Fibroblast of lung (primary cell): ENCODE data around the gene C18orf63. TPM values are rescaled to one million over a fixed set of nuclear protein-coding genes. Genes with fewer than 3 reads are reported as not detected.

ENCODE experiments used
- DNase-seq, 2 donors: peaks; one replicate each; pipeline versions ENCODE4 v3.0.0 to v3.0.0-alpha.2; 2010; ENCODE audit warnings: low read depth in 2 of 2
- H2AFZ ChIP-seq: 2 replicates; pipeline ENCODE4 v1.5.1; 2012; ENCODE audit warnings: low read length, control low read depth, inconsistent platforms
- H3K27ac ChIP-seq: 2 replicates; pipeline ENCODE4 v1.5.1; 2011; ENCODE audit warnings: low read length, control low read depth; ENCODE audit not compliant: insufficient read depth
- H3K27me3 ChIP-seq: 2 replicates; pipeline ENCODE4 v1.5.1; 2011; ENCODE audit warnings: mild to moderate bottlenecking, low read length; ENCODE audit not compliant: control insufficient read depth, insufficient read depth
- H3K36me3 ChIP-seq: 2 replicates; pipeline ENCODE4 v1.5.1; 2011; ENCODE audit warnings: low read length; ENCODE audit not compliant: control insufficient read depth, insufficient read depth
- H3K4me1 ChIP-seq: 2 replicates; pipeline ENCODE4 v1.5.1; 2011; ENCODE audit warnings: low read length; ENCODE audit not compliant: control insufficient read depth, insufficient read depth; ENCODE audit errors: extremely low read depth
- H3K4me2 ChIP-seq: 2 replicates; pipeline ENCODE4 v1.5.1; 2011; ENCODE audit warnings: low read length, control low read depth; ENCODE audit not compliant: insufficient read depth; ENCODE audit errors: extremely low read depth
- H3K4me3 ChIP-seq, 4 experiments: fragments of 200-600 bp in 1 of 4; sonication (generic) in 1 of 4; replicated peaks in 1 of 4; 2 replicates each; pipeline ENCODE4 v1.5.1; 2011 to 2016; ENCODE audit warnings: low read length in 4 of 4, low read depth in 3 of 4, mild to moderate bottlenecking in 3 of 4, control low read depth in 2 of 4, inconsistent platforms in 1 of 4, mixed read lengths in 1 of 4; ENCODE audit not compliant: insufficient read depth in 1 of 4; ENCODE audit errors: control extremely low read depth in 1 of 4
- H3K79me2 ChIP-seq: 2 replicates; pipeline ENCODE4 v1.5.1; 2012; ENCODE audit warnings: mild to moderate bottlenecking, low read length, inconsistent platforms; ENCODE audit not compliant: control insufficient read depth, insufficient read depth
- H3K9ac ChIP-seq: 2 replicates; pipeline ENCODE4 v1.5.1; 2011; ENCODE audit warnings: mild to moderate bottlenecking, low read length, control low read depth; ENCODE audit not compliant: insufficient read depth
- H3K9me3 ChIP-seq: 2 replicates; pipeline ENCODE4 v1.5.1; 2012; ENCODE audit warnings: low read depth, low read length; ENCODE audit not compliant: control insufficient read depth, insufficient read depth
- H4K20me1 ChIP-seq: 2 replicates; pipeline ENCODE4 v1.5.1; 2011; ENCODE audit warnings: low read length; ENCODE audit not compliant: control insufficient read depth, insufficient read depth; ENCODE audit errors: extremely low read depth
- CTCF ChIP-seq, 2 donors: IDR thresholded peaks in 1 of 2; conservative IDR thresholded peaks in 1 of 2; 1 replicate in 1 of 2; 2 replicates in 1 of 2; pipeline ENCODE4 v1.5.1; 2011 to 2012; ENCODE audit warnings: low read length in 2 of 2, control low read depth in 1 of 2, inconsistent platforms in 1 of 2, low read depth in 1 of 2, mild to moderate bottlenecking in 1 of 2
- EZH2 ChIP-seq: IDR thresholded peaks from 2 replicates; pipeline ENCODE4 v1.5.1; 2012; ENCODE audit warnings: low read length, control low read depth, mild to moderate bottlenecking; ENCODE audit errors: missing control alignments
- polyA plus RNA-seq, 2 donors: library from polyadenylated mRNA; depleted of rRNA in 1 of 2; stranded (reverse) in 1 of 2; unstranded in 1 of 2; fragments of >200 nt; gene quantifications; 2 replicates each; pipeline ENCODE4 v1.2.1, GENCODE V29; 2011 to 2012; ENCODE audit warnings: missing spikeins in 1 of 2
- total RNA-seq: library from RNA; depleted of rRNA; stranded (reverse); fragments of >200 nt; gene quantifications from 2 replicates; pipeline ENCODE4 v1.2.1, GENCODE V29; 2014

Gene C18orf63
- total and polyA plus RNA-seq, 2 donors (not counting 1 experiment from before 2014, with no cell fraction given) = not detected

GRCh38 chr18:74378179-74378682 lies 62.6 kb downstream of the C18orf63 start:
- no peaks in the 10 kb centered on the region for H3K79me2 ChIP-seq
- H3K4me2 ChIP-seq = no peak overlapping the region
- no peak overlapping the region for H2AFZ ChIP-seq
- H3K36me3 ChIP-seq = no peaks in the 10 kb centered on the region
- no peaks in the 10 kb centered on the region for H3K27me3 ChIP-seq
- H3K9ac ChIP-seq = no peak overlapping the region
- TF ChIP-seq CTCF (conservative IDR thresholded peaks at IDR 0.05 in 1 of 2, IDR thresholded peaks at IDR 0.05 in 1 of 2; ENCODE audit: low read depth in 1 of 2, low read length in 2 of 2) (no peak), EZH2 (no peak)
- H3K27ac ChIP-seq = no peak overlapping the region
- no peak overlapping the region for H3K4me3 ChIP-seq
- no peaks in the 10 kb centered on the region for H4K20me1 ChIP-seq
- H3K4me1 ChIP-seq = no peaks in the 10 kb centered on the region
- H3K9me3 ChIP-seq = no peaks in the 10 kb centered on the region
- no peak for DNase-seq

GRCh38 chr18:74380916-74381315 lies 65.3 kb downstream of the C18orf63 start:
- no peak for DNase-seq
- Histone ChIP-seq H4K20me1 (no peaks in the 10 kb centered on the region), H3K27me3 (no peaks in the 10 kb centered on the region), H3K27ac (no peak overlapping the region), H3K79me2 (no peaks in the 10 kb centered on the region), H3K36me3 (no peaks in the 10 kb centered on the region), H2AFZ (no peak overlapping the region), H3K4me1 (no peaks in the 10 kb centered on the region), H3K4me2 (no peak overlapping the region), H3K4me3 (no peak overlapping the region), H3K9ac (no peak overlapping the region), H3K9me3 (no peaks in the 10 kb centered on the region)
- TF ChIP-seq CTCF (conservative IDR thresholded peaks at IDR 0.05 in 1 of 2, IDR thresholded peaks at IDR 0.05 in 1 of 2; ENCODE audit: low read depth in 1 of 2, low read length in 2 of 2) (no peak), EZH2 (no peak)

GRCh38 chr18:74381621-74382295 lies 66.1 kb downstream of the C18orf63 start:
- H3K27me3 ChIP-seq = no peaks in the 10 kb centered on the region
- H3K27ac ChIP-seq = no peak overlapping the region
- no peak overlapping the region for H3K9ac ChIP-seq
- H3K4me1 ChIP-seq = no peaks in the 10 kb centered on the region
- H3K4me3 ChIP-seq = no peak overlapping the region
- TF ChIP-seq CTCF (conservative IDR thresholded peaks at IDR 0.05 in 1 of 2, IDR thresholded peaks at IDR 0.05 in 1 of 2; ENCODE audit: low read depth in 1 of 2, low read length in 2 of 2) (no peak), EZH2 (no peak)
- no peaks in the 10 kb centered on the region for H3K36me3 ChIP-seq
- H2AFZ ChIP-seq = no peak overlapping the region
- no peak overlapping the region for H3K4me2 ChIP-seq
- no peaks in the 10 kb centered on the region for H4K20me1 ChIP-seq
- no peak for DNase-seq
- H3K9me3 ChIP-seq = no peaks in the 10 kb centered on the region
- H3K79me2 ChIP-seq = no peaks in the 10 kb centered on the region
